GM12878 (cell line): ENCODE data around the gene PRKAB1. TPM values are rescaled to one million over a fixed set of nuclear protein-coding genes. Genes with fewer than 3 reads are reported as not detected.

Experiments
- ATAC-seq: fragments of 200-7000 bp; cut with Tn5 transposase; 3 replicates; pipeline ENCODE4 v1.9.1; 2020; ENCODE audit warnings: mild to moderate bottlenecking, moderate library complexity
- BruUV-seq: library from RNA; stranded (reverse); fragments of 400-500 nt; replicated peaks from 2 replicates; lab custom pipeline; 2021; lab: Mats Ljungman, UMichigan
- CTCF ChIA-PET: fragments of 300-600 bp; sonication (Branson Sonifier 250); formaldehyde crosslinking; extraction: SDS; loops from one replicate; lab custom pipeline; 2021; ENCODE audit warnings: inconsistent platforms; lab: Yijun Ruan, JAX
- POLR2A ChIA-PET: fragments of 350-600 bp; formaldehyde crosslinking; extraction: SDS; loops from one replicate; lab custom pipeline; 2021; ENCODE audit warnings: inconsistent platforms; lab: Charles Lee
- RAD21 ChIA-PET: fragments of 300-600 bp; sonication (Branson Sonifier 250); formaldehyde crosslinking; loops from one replicate; lab custom pipeline; 2023; ENCODE audit warnings: antibody characterized with exemption; ENCODE audit not compliant: unreplicated experiment; lab: Charles Lee
- SMC1A ChIA-PET: fragments of 300-600 bp; sonication (Branson Sonifier 250); formaldehyde crosslinking; loops from one replicate; lab custom pipeline; 2023; ENCODE audit not compliant: unreplicated experiment, uncharacterized antibody; lab: Charles Lee
- DNase-seq: peaks from one replicate; pipeline ENCODE4 v3.0.0-alpha.2; 2011; ENCODE audit warnings: low read depth, low spot score
- FAIRE-seq: peaks from 3 replicates; lab custom pipeline; 2011; peaks lifted over from hg19 to GRCh38; lab: Jason Lieb, UNC
- H2AFZ ChIP-seq: 2 replicates; pipeline ENCODE4 v1.6.0; 2011; ENCODE audit warnings: low read depth, low read length, control low read depth; ENCODE audit not compliant: control insufficient read depth
- H3K27ac ChIP-seq: 2 replicates; pipeline ENCODE4 v1.5.1; 2011; ENCODE audit warnings: control low read depth; ENCODE audit not compliant: control insufficient read depth, insufficient read depth
- H3K27me3 ChIP-seq, 2 experiments: replicated peaks in 1 of 2; 2 replicates each; pipeline versions ENCODE4 v1.6.0 to v1.6.1; 2011; ENCODE audit warnings: low read length in 1 of 2; ENCODE audit not compliant: control insufficient read depth in 2 of 2, insufficient read depth in 2 of 2
- H3K36me3 ChIP-seq, 2 experiments: 2 replicates each; pipeline ENCODE4 v1.5.1; 2011; ENCODE audit warnings: low read length in 1 of 2; ENCODE audit not compliant: control insufficient read depth in 2 of 2, insufficient read depth in 2 of 2
- H3K4me1 ChIP-seq: 2 replicates; pipeline ENCODE4 v1.6.1; 2011; ENCODE audit warnings: mild to moderate bottlenecking, low read length, moderate library complexity, mixed read lengths; ENCODE audit not compliant: control insufficient read depth, insufficient read depth
- H3K4me2 ChIP-seq: 2 replicates; pipeline ENCODE4 v1.6.0; 2011; ENCODE audit warnings: control low read depth; ENCODE audit not compliant: control insufficient read depth, insufficient read depth
- H3K4me3 ChIP-seq: fragments of 200-600 bp; sonication (generic); 2 replicates; pipeline ENCODE4 v1.5.1; 2016
- H3K79me2 ChIP-seq: 2 replicates; pipeline ENCODE4 v1.6.0; 2011; ENCODE audit warnings: low read length; ENCODE audit not compliant: control insufficient read depth, insufficient read depth
- H3K9ac ChIP-seq: 2 replicates; pipeline ENCODE4 v1.8.0; 2011; ENCODE audit warnings: low read length, control low read depth, mixed read lengths; ENCODE audit not compliant: control insufficient read depth, insufficient read depth
- H3K9me3 ChIP-seq: replicated peaks from 3 replicates; pipeline ENCODE4 v1.5.1; 2011; ENCODE audit warnings: mild to moderate bottlenecking, low read length; ENCODE audit not compliant: control insufficient read depth, insufficient read depth
- H4K20me1 ChIP-seq: 2 replicates; pipeline ENCODE4 v1.6.0; 2011; ENCODE audit not compliant: control insufficient read depth, insufficient read depth
- EP300 ChIP-seq, 2 experiments: fragments of 150-350 bp in 1 of 2; IDR thresholded peaks; 2 replicates each; pipeline ENCODE4 v1.6.1; 2011 to 2012; ENCODE audit warnings: low read depth in 2 of 2, low read length in 2 of 2, borderline replicate concordance in 1 of 2, improper control_type of control experiment in 1 of 2, inconsistent platforms in 1 of 2; ENCODE audit not compliant: control insufficient read depth in 1 of 2
- MYB ChIP-seq: fragments of 150-350 bp; IDR thresholded peaks from 2 replicates; pipeline ENCODE4 v1.6.1; 2014; ENCODE audit warnings: mild to moderate bottlenecking, low read depth, low read length, borderline replicate concordance
- PAX5 ChIP-seq: IDR thresholded peaks from 2 replicates; pipeline ENCODE4 v1.6.1; 2011; ENCODE audit warnings: low read depth, low read length, borderline replicate concordance
- POLR2AphosphoS5 ChIP-seq: IDR thresholded peaks from 2 replicates; pipeline ENCODE4 v1.6.1; 2011; ENCODE audit warnings: mild to moderate bottlenecking, low read length, inconsistent platforms
- WRNIP1 ChIP-seq: IDR thresholded peaks from 2 replicates; pipeline ENCODE4 v1.6.1; 2011; ENCODE audit warnings: low read depth, low read length, improper control_type of control experiment, borderline replicate concordance
- WGBS: methylation state at CpG from one replicate; pipeline ENCODE4 v1.1.6; 2016; ENCODE audit warnings: low lambda C conversion rate; ENCODE audit not compliant: insufficient replicate concordance, insufficient coverage; ENCODE audit errors: missing lambda C conversion rate; 5-methylcytosine and 5-hydroxymethylcytosine counted together
- in situ Hi-C: fragments of 300-500 bp; cut with MboI; formaldehyde crosslinking; loops from 9 replicates; pipeline ENCODE4 v1.14.3; 2018; ENCODE audit warnings: mixed read lengths
- intact Hi-C: fragments of 100-400 bp; cut with micrococcal nuclease; formaldehyde crosslinking; loops from one replicate; pipeline ENCODE4 v1.14.2; 2022; ENCODE audit not compliant: unreplicated experiment
- polyA plus RNA-seq, 11 experiments: library from polyadenylated mRNA; depleted of rRNA in 4 of 11; unstranded in 6 of 11; stranded (reverse) in 5 of 11; fragments of >200 nt; fragmentation: Nextera tagmentation in 4 of 11; fragmentation: Illumina TruSeq in 1 of 11; extraction: Ambion mirVana in 4 of 11; extraction: Trizol in 1 of 11; gene quantifications; 1 replicate in 1 of 11; 2 replicates in 10 of 11; pipeline versions ENCODE4 v1.2.1 to v1.2.3, GENCODE V29; 2011 to 2016; ENCODE audit warnings: inconsistent platforms in 2 of 11, missing spikeins in 2 of 11, low read depth in 1 of 11
- total RNA-seq, 4 experiments: library from RNA; depleted of rRNA in 3 of 4; stranded (reverse); fragments of >200 nt in 3 of 4; fragmentation: Illumina TruSeq in 1 of 4; extraction: Trizol in 1 of 4; gene quantifications; 2 replicates each; pipeline versions ENCODE4 v1.2.1 to v1.2.3, GENCODE V29; 2013 to 2021
- TF ChIP-seq, protein P1 (sequence below): fragments of 450-650 bp; conservative IDR thresholded peaks from 2 replicates; pipeline ENCODE4 v1.6.1; 2017; ENCODE audit warnings: mild to moderate bottlenecking, moderate library complexity
- TF ChIP-seq, protein P2 (sequence below): IDR thresholded peaks from 2 replicates; pipeline ENCODE4 v1.6.1; 2011; ENCODE audit warnings: mild to moderate bottlenecking, low read depth, low read length, moderate library complexity; ENCODE audit not compliant: insufficient replicate concordance

The PRKAB1 gene
- total and polyA plus RNA-seq, 10 of the 15 experiments (the other 5 are each of a cell fraction or from before 2014, with no cell fraction given): 24.6 to 85.0 (median 50.6) TPM

DNA sequence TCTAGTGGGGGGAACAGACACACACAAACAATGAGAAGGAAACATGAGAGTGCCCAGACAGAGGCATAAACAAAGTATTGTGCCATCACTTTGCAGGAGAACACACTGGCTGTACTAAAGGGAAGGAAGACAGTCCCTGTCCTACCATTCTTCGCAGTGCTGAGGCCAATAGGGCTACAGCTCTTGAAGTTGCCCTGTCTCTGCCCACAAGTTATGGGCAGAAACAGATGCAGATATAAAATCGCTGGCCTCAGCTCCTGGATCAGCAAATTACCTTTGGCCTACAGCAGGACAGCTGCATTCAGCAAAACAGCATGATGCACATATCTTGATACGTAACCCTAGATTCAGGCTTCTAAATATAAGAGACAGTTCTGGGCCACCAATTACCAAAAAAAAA, 23.0 kb upstream of the PRKAB1 start:
- FAIRE-seq (no peak), DNase-seq (no peak), ATAC-seq (no peak)
- Histone ChIP-seq H4K20me1 (no peaks in the 10 kb centered on the region), H3K27ac (no peak overlapping the region), H3K4me2 (no peak overlapping the region), H3K79me2 (no peaks in the 10 kb centered on the region), H3K9ac (no peak overlapping the region), H2AFZ (no peak overlapping the region), H3K4me1 (no peaks in the 10 kb centered on the region), H3K36me3 (no peaks in the 10 kb centered on the region), H3K27me3 (no peaks in the 10 kb centered on the region), H3K9me3 (no peaks in the 10 kb centered on the region), H3K4me3 (no peak overlapping the region)
- in situ Hi-C loops: loop anchor here (5.0 kb wide), 1 partner anchor 198 kb away; no protein-coding TSS in a partner anchor
- ChIA-PET POLR2A (no interaction called here), RAD21 (no interaction called here), CTCF (interaction anchor here (0.8 to 1.3 kb wide), 3 partner anchors 9 to 201 kb away, joined by 3 read pairs; no protein-coding TSS in a partner anchor), SMC1A (no interaction called here)
- 37% methylated on average over 3 of the region's 3 CpGs for WGBS
- intact Hi-C loops: loop anchor here (5.0 kb wide), 1 partner anchor 203 kb away; no protein-coding TSS in a partner anchor
- no TSS peak for BruUV-seq
- TF ChIP-seq EP300 (IDR thresholded peaks at IDR 0.05; ENCODE audit: borderline replicate concordance in 1 of 2, control insufficient read depth in 1 of 2, low read depth in 2 of 2, low read length in 2 of 2) (no peak), WRNIP1 (no peak), PAX5 (no peak), POLR2AphosphoS5 (no peak), MYB (no peak)
- TF ChIP-seq, protein P1, sequence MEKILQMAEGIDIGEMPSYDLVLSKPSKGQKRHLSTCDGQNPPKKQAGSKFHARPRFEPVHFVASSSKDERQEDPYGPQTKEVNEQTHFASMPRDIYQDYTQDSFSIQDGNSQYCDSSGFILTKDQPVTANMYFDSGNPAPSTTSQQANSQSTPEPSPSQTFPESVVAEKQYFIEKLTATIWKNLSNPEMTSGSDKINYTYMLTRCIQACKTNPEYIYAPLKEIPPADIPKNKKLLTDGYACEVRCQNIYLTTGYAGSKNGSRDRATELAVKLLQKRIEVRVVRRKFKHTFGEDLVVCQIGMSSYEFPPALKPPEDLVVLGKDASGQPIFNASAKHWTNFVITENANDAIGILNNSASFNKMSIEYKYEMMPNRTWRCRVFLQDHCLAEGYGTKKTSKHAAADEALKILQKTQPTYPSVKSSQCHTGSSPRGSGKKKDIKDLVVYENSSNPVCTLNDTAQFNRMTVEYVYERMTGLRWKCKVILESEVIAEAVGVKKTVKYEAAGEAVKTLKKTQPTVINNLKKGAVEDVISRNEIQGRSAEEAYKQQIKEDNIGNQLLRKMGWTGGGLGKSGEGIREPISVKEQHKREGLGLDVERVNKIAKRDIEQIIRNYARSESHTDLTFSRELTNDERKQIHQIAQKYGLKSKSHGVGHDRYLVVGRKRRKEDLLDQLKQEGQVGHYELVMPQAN: no peak
- TF ChIP-seq, protein P2, sequence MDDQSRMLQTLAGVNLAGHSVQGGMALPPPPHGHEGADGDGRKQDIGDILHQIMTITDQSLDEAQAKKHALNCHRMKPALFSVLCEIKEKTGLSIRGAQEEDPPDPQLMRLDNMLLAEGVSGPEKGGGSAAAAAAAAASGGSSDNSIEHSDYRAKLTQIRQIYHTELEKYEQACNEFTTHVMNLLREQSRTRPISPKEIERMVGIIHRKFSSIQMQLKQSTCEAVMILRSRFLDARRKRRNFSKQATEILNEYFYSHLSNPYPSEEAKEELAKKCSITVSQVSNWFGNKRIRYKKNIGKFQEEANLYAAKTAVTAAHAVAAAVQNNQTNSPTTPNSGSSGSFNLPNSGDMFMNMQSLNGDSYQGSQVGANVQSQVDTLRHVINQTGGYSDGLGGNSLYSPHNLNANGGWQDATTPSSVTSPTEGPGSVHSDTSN: no peak
